Measurements from ENCODE around the gene MGAT4C.

MGAT4C gene

GRCh38 chr12:86257134-86257533, 943 bp upstream of the MGAT4C start:
- TF ChIP-seq CTCF (IDR thresholded peaks at IDR 0.05; ENCODE audit: extremely low read depth, insufficient read depth, missing control alignments), result no peak
- DNase-seq (ENCODE audit: low spot score), result no peak
- in situ Hi-C loops (cut with MboI; ENCODE audit: low pct_unique_long_range_greater_than_20kb, low sequenced_read_pairs, unreplicated experiment), result no loop called here

- DNase-seq (ENCODE audit: low spot score), result no peak
Measured at GRCh38 chr12:86254399-86255107, 1.6 kb downstream of the MGAT4C start.

GRCh38 chr12:86249851-86250250, 6.3 kb downstream of the MGAT4C start:
- TF ChIP-seq CTCF (IDR thresholded peaks at IDR 0.05; ENCODE audit: extremely low read depth, insufficient read depth, missing control alignments), result no peak
- no peak for DNase-seq (ENCODE audit: low spot score)
- in situ Hi-C loops (cut with MboI; ENCODE audit: low pct_unique_long_range_greater_than_20kb, low sequenced_read_pairs, unreplicated experiment), result no loop called here

More at GRCh38 chr12:86254399-86255107, 1.6 kb downstream of the MGAT4C start:
- TF ChIP-seq CTCF (IDR thresholded peaks at IDR 0.05; ENCODE audit: extremely low read depth, insufficient read depth, missing control alignments), result no peak
- in situ Hi-C loops (cut with MboI; ENCODE audit: low pct_unique_long_range_greater_than_20kb, low sequenced_read_pairs, unreplicated experiment), result no loop called here

- no peak for DNase-seq (ENCODE audit: low spot score)
- TF ChIP-seq CTCF (IDR thresholded peaks at IDR 0.05; ENCODE audit: extremely low read depth, insufficient read depth, missing control alignments), result no peak
- in situ Hi-C loops (cut with MboI; ENCODE audit: low pct_unique_long_range_greater_than_20kb, low sequenced_read_pairs, unreplicated experiment), result no loop called here
Measured at GRCh38 chr12:86249276-86249675, 6.9 kb downstream of the MGAT4C start.

- no peak for DNase-seq (ENCODE audit: low spot score)
- in situ Hi-C loops (cut with MboI; ENCODE audit: low pct_unique_long_range_greater_than_20kb, low sequenced_read_pairs, unreplicated experiment), result no loop called here
Measured at GRCh38 chr12:86247871-86248270, 8.3 kb downstream of the MGAT4C start.

GRCh38 chr12:86241600-86241999, 14.6 kb downstream of the MGAT4C start:
- in situ Hi-C loops (cut with MboI; ENCODE audit: low pct_unique_long_range_greater_than_20kb, low sequenced_read_pairs, unreplicated experiment), result no loop called here
- DNase-seq (ENCODE audit: low spot score), result no peak
- no peak for TF ChIP-seq CTCF (IDR thresholded peaks at IDR 0.05; ENCODE audit: extremely low read depth, insufficient read depth, missing control alignments)

More at GRCh38 chr12:86247871-86248270, 8.3 kb downstream of the MGAT4C start:
- TF ChIP-seq CTCF (IDR thresholded peaks at IDR 0.05; ENCODE audit: extremely low read depth, insufficient read depth, missing control alignments), result no peak
